Measurements from ENCODE around the gene TRIM44.

DNA sequence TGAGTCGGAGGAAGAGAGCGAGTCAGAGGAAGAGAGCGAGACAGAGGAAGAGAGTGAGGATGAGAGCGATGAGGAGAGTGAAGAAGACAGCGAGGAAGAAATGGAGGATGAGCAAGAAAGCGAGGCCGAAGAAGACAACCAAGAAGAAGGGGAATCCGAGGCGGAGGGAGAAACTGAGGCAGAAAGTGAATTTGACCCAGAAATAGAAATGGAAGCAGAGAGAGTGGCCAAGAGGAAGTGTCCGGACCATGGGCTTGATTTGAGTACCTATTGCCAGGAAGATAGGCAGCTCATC lies 780 bp downstream of the TRIM44 start:
- TF ChIP-seq, protein P1, sequence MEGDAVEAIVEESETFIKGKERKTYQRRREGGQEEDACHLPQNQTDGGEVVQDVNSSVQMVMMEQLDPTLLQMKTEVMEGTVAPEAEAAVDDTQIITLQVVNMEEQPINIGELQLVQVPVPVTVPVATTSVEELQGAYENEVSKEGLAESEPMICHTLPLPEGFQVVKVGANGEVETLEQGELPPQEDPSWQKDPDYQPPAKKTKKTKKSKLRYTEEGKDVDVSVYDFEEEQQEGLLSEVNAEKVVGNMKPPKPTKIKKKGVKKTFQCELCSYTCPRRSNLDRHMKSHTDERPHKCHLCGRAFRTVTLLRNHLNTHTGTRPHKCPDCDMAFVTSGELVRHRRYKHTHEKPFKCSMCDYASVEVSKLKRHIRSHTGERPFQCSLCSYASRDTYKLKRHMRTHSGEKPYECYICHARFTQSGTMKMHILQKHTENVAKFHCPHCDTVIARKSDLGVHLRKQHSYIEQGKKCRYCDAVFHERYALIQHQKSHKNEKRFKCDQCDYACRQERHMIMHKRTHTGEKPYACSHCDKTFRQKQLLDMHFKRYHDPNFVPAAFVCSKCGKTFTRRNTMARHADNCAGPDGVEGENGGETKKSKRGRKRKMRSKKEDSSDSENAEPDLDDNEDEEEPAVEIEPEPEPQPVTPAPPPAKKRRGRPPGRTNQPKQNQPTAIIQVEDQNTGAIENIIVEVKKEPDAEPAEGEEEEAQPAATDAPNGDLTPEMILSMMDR (IDR thresholded peaks at IDR 0.05) = no peak
- no peak for TF ChIP-seq POLR2A (IDR thresholded peaks at IDR 0.05)

Data from breast epithelium (tissue), 3 donors.